MM.1S (cell line): Measurements from ENCODE around the gene NDUFB2.

Source experiments
- EZH2 ChIP-seq: fragments of 300-600 bp; sonication (generic); optimal IDR thresholded peaks from 2 replicates; pipeline ENCODE3; 2017; ENCODE audit warnings: low read depth, mild to moderate bottlenecking, antibody characterized with exemption, low read length, mixed read lengths
- TF ChIP-seq, protein P1 (sequence below): fragments of 300-600 bp; sonication (generic); IDR thresholded peaks from 2 replicates; pipeline ENCODE4 v1.5.1; 2016; ENCODE audit warnings: antibody characterized with exemption, low read length, mixed read lengths

DNA sequence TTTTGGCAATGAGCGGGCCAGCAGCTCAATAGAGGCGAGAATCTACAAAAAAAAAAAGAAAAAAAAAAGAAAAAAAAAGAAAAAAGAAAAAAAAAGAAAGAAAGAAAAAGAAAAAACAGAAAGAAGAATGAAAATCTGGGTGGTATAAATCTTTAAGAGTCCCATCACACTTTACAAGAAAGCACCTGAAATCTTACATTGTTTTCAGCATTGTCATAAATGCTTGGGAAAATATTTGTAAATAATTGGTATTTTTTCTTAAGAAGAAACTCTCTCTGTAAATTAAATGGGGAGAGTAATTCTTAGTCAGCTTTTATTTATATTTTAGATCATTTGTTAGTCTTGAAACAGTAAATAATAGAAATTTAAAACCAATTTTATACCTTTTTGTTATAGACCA, 38.2 kb downstream of the NDUFB2 start:
- no peak for TF ChIP-seq EZH2
- TF ChIP-seq, protein P1, sequence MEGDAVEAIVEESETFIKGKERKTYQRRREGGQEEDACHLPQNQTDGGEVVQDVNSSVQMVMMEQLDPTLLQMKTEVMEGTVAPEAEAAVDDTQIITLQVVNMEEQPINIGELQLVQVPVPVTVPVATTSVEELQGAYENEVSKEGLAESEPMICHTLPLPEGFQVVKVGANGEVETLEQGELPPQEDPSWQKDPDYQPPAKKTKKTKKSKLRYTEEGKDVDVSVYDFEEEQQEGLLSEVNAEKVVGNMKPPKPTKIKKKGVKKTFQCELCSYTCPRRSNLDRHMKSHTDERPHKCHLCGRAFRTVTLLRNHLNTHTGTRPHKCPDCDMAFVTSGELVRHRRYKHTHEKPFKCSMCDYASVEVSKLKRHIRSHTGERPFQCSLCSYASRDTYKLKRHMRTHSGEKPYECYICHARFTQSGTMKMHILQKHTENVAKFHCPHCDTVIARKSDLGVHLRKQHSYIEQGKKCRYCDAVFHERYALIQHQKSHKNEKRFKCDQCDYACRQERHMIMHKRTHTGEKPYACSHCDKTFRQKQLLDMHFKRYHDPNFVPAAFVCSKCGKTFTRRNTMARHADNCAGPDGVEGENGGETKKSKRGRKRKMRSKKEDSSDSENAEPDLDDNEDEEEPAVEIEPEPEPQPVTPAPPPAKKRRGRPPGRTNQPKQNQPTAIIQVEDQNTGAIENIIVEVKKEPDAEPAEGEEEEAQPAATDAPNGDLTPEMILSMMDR: no peak
